Fibroblast of skin of back (primary cell): Measurements from ENCODE around the gene NFKB1.
"Not testable (repeated sequence)": the region's sequence is repeated elsewhere in the genome, so short reads cannot be mapped to it uniquely, and the experiment has no call there.

ENCODE experiments used
- DNase-seq: peaks from one replicate; pipeline ENCODE4 v3.0.0-alpha.2; 2013

Gene NFKB1

GRCh38 chr4:102566426-102566825 is 65.3 kb downstream of the NFKB1 start:
- DNase-seq: no peak

DNA sequence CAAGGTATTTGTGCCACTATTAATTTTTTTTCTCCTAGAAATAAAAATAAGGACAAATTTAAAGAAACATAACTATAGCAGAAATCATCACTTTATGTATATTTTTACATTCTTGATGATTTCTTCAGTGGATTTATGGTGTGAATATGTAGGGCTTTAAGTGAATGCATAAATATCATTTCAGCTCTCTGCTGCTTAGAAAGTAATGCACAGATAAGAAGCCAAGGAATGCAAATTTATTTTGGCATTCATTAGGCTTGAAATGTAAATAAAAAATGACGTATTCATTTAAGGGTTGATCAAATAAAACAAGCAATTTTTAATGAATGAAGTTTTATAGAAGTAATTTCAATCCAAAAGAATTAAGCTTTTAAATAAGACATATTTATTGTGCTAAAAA is 66.3 kb downstream of the NFKB1 start:
- no peak for DNase-seq

DNA sequence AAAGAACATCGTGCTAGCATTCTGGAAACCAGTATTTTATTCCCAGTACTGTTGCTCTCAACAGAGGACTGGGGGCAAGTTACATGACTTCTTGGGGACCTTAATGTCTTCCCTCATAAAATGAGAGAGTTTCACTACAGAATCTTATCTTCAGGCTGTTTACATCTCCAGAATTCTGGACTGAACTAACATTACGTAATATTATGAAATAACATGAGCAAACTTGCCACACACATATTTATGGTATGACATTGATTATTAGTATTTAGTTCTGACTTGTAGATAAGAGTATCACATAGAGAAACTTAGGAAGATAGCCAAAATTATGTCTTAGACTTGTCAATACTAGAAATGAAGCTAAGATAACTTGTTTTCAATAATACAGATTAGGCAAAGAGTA is 68.0 kb downstream of the NFKB1 start:
- peak; percentile 18 for DNase-seq

GRCh38 chr4:102570211-102570610 is 69.1 kb downstream of the NFKB1 start:
- not testable (repeated sequence) for DNase-seq

DNA sequence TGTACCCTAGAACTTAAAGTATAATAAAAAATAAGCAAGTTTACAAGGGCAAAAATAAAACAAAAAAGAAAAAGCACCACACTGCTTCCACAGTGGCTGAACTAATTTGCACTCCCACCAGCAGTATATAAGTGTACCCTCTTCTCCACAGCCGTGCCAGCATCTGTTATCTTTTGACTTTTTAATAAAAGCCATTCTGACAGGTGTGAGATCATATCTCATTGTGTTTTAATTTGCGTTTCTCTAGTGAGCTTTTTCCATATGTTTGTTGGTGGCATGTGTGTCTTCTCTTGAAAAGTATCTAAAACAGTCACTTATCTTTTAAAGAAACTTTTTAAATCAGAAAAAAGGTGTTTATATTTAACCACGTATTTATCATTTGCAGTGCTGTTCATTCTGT is 71.3 kb downstream of the NFKB1 start:
- no peak for DNase-seq

- DNase-seq: peak; percentile 49
These were observed 73.2 kb downstream of the NFKB1 start for GRCh38 chr4:102574317-102574716.

GRCh38 chr4:102575369-102576129 is 74.4 kb downstream of the NFKB1 start:
- DNase-seq: no peak

DNA sequence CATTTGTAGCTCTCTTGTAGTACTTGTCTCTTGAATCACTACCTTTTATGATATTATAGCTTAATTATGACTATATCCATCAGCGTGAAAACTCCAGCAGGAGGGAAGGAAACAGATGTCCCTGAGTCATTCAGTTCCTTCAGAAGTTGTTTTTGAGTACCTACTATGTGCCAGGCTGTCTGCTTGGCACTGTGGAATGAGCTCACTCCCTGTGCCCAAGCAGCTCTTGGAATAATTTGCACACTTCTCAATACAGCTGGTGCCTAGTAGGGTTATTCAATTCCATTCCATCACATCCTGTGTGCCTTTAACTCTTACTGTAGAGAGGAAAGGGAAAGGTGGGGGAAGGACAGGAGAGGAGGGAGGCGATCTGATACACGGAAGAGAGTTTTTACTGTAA is 77.1 kb downstream of the NFKB1 start:
- no peak for DNase-seq

DNA sequence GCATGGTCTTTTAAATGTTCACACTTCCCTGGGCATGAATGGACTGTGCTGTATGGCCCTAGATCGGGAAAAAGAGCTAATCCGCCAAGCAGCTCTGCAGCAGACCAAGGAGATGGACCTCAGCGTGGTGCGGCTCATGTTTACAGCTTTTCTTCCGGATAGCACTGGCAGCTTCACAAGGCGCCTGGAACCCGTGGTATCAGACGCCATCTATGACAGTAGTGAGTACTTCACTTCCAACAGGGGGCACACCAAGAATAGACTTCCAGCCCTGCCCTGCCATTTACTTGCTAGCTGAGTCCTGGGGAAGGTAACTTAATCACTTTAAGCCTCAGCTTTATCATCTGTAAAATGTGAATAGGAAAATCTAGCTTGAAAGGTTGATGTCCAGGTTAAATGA is 77.7 kb downstream of the NFKB1 start:
- DNase-seq: no peak

DNA sequence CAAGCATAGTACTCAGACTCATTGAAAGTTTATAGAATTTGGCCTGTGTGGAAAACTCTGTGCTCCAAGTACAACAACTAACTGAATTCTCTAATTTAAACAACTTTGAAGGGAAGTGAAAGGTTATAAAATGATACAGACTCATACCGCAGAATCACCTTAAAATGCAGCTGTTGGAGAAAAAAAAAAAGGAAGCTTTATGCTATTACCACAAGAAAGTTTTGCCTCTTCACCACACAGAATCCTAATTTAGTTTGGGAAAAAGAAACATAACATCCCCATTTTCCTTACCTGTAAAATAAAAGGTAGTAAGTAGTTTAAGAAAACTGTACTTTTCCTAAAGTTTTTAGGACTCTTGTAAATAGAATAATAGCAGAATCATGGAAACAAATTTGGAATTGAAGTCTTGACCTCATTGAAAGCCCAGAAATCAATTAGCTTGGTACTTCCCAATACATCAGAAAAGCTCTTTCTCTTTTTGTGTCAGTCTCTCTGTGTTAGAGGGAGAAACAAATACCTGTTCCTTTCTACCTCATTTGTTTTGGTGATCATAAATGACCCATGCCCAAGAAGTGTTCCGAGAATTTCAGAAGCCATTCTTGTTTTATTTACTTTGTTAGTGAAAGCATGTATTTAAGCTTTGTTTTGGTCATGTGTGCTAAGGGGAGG is 78.8 kb downstream of the NFKB1 start:
- DNase-seq: no peak

DNA sequence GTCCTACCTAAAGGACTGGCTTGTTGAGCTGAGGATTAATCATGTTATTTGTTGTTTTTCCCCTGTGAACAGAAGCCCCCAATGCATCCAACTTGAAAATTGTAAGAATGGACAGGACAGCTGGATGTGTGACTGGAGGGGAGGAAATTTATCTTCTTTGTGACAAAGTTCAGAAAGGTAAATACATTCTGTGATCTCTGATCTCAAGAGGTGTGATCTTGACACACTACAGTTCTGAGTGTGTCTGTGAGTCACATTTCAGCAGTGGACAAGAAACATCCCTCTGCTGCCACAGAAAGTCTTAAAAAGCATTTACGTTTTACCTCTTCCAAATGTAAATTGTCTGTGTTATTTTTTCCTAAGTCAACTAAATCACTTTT is 79.3 kb downstream of the NFKB1 start:
- no peak for DNase-seq

- DNase-seq: no peak
These were observed 82.9 kb downstream of the NFKB1 start for GRCh38 chr4:102584091-102584490.

DNA sequence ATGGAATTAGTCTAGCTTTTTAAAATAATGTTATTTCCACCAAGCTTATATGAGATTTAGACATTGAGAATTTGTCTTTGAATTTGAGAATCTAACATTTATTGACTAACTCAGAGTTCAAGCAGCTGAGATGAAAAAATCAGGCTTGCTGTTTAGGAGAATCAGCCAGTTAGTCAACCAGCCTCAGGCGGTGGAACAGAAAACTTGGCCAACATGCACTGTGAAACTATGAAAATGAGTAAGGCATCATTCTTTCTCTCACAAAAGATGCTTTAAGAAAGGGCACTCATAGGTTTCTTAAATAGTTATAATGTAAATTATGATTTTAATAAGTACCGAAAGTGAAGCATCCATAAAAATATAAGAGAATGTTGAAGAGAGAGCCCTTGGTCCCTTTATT is 84.2 kb downstream of the NFKB1 start:
- no peak for DNase-seq

GRCh38 chr4:102586002-102586643 is 85.0 kb downstream of the NFKB1 start:
- DNase-seq: no peak

DNA sequence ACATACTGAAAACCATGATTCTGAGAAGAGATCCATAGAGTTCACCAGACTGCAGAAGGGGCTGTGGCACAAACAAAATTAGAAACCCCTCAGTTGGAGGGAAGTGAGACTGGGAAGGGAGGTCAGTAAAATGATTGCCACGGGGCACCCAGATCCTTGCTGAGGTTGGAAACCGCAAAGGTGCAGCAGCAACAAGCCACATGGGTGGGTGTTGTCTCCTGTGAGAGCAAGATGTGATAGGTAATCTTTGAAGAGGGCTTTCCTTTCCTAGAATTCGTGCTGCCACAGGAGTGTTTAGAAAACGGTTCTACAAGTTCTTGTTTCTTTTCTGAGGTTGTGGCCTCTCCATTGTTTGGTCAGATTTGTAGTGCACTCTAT is 85.5 kb downstream of the NFKB1 start:
- no peak for DNase-seq

DNA sequence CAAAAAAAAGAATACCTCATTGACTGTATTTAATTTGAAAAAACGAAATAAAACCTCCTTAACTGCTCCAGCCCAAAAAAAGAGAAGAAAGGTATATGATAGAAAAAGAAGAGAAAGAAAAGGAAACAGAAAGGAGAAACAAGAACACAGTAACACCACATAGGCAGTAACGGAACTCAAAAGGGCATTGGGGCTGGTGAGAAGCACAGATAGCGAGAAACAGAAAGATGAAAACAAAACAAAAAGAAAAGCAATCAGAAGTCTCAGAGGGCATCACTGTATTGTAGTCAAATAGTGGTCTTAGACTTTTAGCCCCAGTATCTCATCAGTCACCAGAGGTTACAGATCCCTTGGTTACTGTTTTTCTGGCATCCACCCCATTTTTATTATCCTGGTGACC is 88.6 kb downstream of the NFKB1 start:
- DNase-seq: no peak

- DNase-seq: no peak
These were observed 91.1 kb downstream of the NFKB1 start for GRCh38 chr4:102592256-102592655.

DNA sequence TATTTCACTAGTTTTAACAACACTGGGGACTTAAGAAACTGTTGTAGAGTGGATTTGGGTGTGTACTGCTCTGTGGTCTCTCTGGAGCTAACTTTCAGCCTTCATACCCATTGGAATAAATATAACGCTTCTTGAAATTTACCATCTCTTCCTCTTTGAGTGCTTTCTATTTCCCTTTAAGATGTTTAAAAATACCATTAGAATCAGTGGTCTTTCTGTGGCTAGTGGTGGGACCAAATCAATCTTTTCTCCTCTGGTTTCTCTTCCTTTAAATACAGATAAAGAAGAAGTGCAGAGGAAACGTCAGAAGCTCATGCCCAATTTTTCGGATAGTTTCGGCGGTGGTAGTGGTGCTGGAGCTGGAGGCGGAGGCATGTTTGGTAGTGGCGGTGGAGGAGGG is 92.0 kb downstream of the NFKB1 start:
- DNase-seq: no peak

DNA sequence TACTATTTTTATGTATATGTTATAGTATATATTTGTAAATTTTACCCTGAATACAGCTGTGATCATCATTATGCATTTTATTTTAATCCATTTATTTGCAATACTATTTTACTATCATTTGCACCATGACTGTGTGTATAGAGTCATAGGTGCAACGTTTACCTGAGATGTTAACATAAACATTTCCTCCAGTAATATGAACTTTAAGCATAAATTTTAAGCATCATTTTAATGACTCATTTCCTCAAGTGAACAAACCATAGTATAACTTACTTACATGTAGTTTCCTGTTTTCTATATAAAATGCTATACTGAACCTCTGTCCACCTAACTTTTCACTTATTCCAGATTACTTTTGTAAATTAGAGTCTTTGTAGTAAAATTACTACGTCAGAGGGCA is 92.8 kb downstream of the NFKB1 start:
- no peak for DNase-seq

DNA sequence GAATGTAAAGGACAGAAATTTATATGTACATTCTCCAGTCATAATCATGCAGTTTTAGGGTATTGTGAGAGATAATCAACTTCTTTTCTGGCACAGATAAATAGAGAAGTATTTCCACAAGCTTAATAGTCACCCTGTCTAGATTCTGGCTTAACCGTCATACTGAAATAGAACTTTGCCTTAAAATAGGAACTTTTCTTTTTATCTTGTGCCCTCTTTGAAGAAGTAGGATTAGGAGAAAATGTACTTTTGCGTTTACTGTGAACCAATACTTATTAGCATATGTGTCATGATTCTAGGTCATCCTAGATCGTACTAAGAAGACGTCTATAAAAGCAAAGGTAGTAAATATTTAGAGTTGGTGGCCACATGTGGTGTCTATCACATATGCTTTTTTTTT is 95.4 kb downstream of the NFKB1 start:
- DNase-seq: no peak

GRCh38 chr4:102598086-102598761 is 97.1 kb downstream of the NFKB1 start:
- DNase-seq: peak; percentile 37

DNA sequence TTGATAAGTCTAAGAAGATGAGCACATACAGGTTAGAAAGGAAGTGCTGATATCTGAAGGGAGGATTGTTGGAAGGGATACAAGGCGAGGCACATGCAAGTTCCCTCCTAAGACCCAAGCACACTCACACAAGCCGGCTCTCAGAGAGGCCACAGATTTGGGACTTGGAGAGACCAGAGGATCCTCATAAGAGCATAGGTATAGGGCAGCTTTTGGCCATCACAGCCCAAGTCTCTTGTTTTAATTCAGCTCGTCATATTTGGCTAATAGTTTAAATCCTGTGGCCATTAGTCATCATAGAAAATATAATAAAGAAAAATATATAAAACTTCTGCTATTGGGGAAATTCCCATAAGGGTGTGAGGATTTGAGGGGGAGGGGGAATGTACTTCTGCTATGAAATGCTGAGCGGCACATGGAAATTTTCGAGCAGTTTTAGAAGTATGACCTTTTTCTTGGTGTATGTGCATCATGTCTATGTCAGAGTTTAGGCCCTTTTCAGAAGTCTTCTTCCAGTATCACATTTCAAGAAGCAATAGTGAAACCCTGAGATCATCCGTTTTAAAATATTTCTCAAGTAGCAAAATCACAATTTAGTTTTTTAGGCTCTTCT is 97.7 kb downstream of the NFKB1 start:
- DNase-seq: peak; percentile 67

DNA sequence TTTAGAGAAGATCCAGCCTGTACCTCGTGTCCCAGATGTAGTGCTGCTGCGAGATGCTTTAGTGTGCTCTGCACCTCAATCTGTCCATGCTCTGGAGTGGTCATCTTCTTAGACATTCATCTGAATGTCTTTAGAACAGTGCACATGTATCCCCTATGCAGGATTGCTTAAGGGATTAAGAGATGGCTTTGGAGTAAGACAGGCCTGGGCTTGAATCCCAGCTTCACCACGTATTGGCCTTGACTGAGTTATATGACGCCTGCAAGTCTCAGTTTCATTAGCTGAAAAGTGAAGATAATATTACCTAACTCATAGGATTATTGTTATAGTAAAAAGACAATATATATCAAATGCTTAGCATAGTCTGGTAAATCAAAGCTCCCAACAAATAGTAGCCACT is 98.3 kb downstream of the NFKB1 start:
- DNase-seq: no peak
